HEK293T (cell line): ENCODE data around the gene CHD3.

Experiments used
- BHLHE40 ChIP-seq: fragments of 450-650 bp; IDR thresholded peaks from 2 replicates; pipeline ENCODE4 v1.6.1; 2016; ENCODE audit warnings: mild to moderate bottlenecking, moderate library complexity, borderline replicate concordance
- ELF4 ChIP-seq: fragments of 450-650 bp; IDR thresholded peaks from 2 replicates; pipeline ENCODE4 v1.6.1; 2017; ENCODE audit warnings: antibody characterized with exemption
- FOXA1 ChIP-seq: fragments of 450-650 bp; IDR thresholded peaks from 2 replicates; pipeline ENCODE4 v1.6.1; 2016; ENCODE audit warnings: mild to moderate bottlenecking
- FOXK2 ChIP-seq: fragments of 450-650 bp; IDR thresholded peaks from 2 replicates; pipeline ENCODE4 v1.6.1; 2016; ENCODE audit warnings: mild to moderate bottlenecking
- FOXM1 ChIP-seq: fragments of 450-650 bp; IDR thresholded peaks from 2 replicates; pipeline ENCODE4 v1.6.1; 2017; ENCODE audit warnings: mild to moderate bottlenecking, borderline replicate concordance
- HDGF ChIP-seq: fragments of 450-650 bp; IDR thresholded peaks from 2 replicates; pipeline ENCODE4 v1.6.1; 2017; ENCODE audit warnings: antibody characterized with exemption, borderline replicate concordance
- L3MBTL2 ChIP-seq: fragments of 450-650 bp; conservative IDR thresholded peaks from 2 replicates; pipeline ENCODE4 v1.6.1; 2016; ENCODE audit warnings: mild to moderate bottlenecking
- NFRKB ChIP-seq: fragments of 450-650 bp; IDR thresholded peaks from 2 replicates; pipeline ENCODE4 v1.6.1; 2016; ENCODE audit warnings: mild to moderate bottlenecking, moderate library complexity
- SUZ12 ChIP-seq: fragments of 450-650 bp; IDR thresholded peaks from 2 replicates; pipeline ENCODE4 v1.6.1; 2016; ENCODE audit warnings: mild to moderate bottlenecking
- TARDBP ChIP-seq: fragments of 450-650 bp; IDR thresholded peaks from 2 replicates; pipeline ENCODE4 v1.6.1; 2016

- TF ChIP-seq FOXK2 (no peak), FOXM1 (no peak), ELF4 (no peak), NFRKB (no peak), L3MBTL2 (no peak), HDGF (no peak), TARDBP (no peak), SUZ12 (no peak), FOXA1 (no peak), BHLHE40 (no peak)
These were observed 39.0 kb downstream of the CHD3 start for GRCh38 chr17:7927596-7927995.
